Cardiac muscle cell (in vitro differentiated cells and primary cell): Measurements from ENCODE around the gene BHLHE23. TPM values are rescaled to one million over a fixed set of nuclear protein-coding genes. Genes with fewer than 3 reads are reported as not detected.

ENCODE experiments used
- DNase-seq, 2 donors: peaks; one replicate each; pipeline versions ENCODE4 v3.0.0 to v3.0.0-alpha.2; 2010 to 2017; ENCODE audit warnings: low read depth in 1 of 2, low spot score in 1 of 2
- H3K27ac ChIP-seq: fragments of 200-600 bp; sonication (generic); 2 replicates; pipeline ENCODE4 v1.5.1; 2016
- H3K27me3 ChIP-seq: fragments of 200-600 bp; sonication (generic); 2 replicates; pipeline ENCODE4 v1.6.0; 2016; ENCODE audit warnings: control low read depth
- H3K36me3 ChIP-seq: fragments of 200-600 bp; sonication (generic); 2 replicates; pipeline ENCODE4 v1.5.1; 2016; ENCODE audit warnings: control low read depth
- H3K4me1 ChIP-seq: fragments of 200-600 bp; sonication (generic); 2 replicates; pipeline ENCODE4 v1.8.1; 2017; ENCODE audit warnings: low read depth, mild to moderate bottlenecking, mixed run types
- H3K4me3 ChIP-seq: fragments of 200-600 bp; sonication (generic); 2 replicates; pipeline ENCODE4 v1.5.1; 2016; ENCODE audit warnings: mild to moderate bottlenecking
- H3K9me3 ChIP-seq: fragments of 200-600 bp; sonication (generic); 2 replicates; pipeline ENCODE4 v1.5.1; 2017; ENCODE audit warnings: low read depth, mild to moderate bottlenecking, control low read depth
- polyA plus RNA-seq: library from polyadenylated mRNA; unstranded; fragments of >200 nt; fragmentation: Nextera tagmentation; extraction: Ambion mirVana; gene quantifications from 2 replicates; pipeline ENCODE4 v1.2.1, GENCODE V29; 2016
- total RNA-seq: library from RNA; depleted of rRNA; stranded (reverse); fragments of >200 nt; gene quantifications from 2 replicates; pipeline ENCODE4 v1.2.3, GENCODE V29; 2016
- TF ChIP-seq, protein P1 (sequence below): IDR thresholded peaks from 2 replicates; pipeline ENCODE4 v1.5.1; 2012; ENCODE audit warnings: low read depth, mild to moderate bottlenecking, low read length

Gene BHLHE23
- total and polyA plus RNA-seq, 2 experiments from 2014 or later = not detected

DNA sequence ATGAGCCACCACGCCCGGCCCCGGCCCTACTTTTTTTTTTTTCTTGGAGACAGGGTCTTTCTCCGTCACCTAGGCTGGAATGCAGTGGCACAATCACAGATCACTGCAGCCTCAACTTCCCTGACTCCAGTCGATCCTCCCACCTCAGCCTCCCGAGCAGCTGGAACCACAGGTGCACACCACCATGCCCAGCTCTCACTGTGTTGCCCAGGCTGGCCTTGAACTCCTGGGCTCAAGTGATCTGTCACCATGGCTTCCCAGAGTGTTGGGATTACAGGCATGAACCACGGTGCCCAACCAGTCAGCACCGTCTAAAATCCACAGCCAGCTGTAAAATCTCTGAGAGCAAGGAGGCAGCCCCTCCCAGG lies 36.8 kb downstream of the BHLHE23 start:
- Histone ChIP-seq H3K9me3 (no peaks in the 10 kb centered on the region), H3K27ac (no peak overlapping the region), H3K36me3 (no peaks in the 10 kb centered on the region), H3K27me3 (peaks cover 26% of the 10 kb centered on the region), H3K4me1 (no peaks in the 10 kb centered on the region), H3K4me3 (no peak overlapping the region)
- TF ChIP-seq, protein P1, sequence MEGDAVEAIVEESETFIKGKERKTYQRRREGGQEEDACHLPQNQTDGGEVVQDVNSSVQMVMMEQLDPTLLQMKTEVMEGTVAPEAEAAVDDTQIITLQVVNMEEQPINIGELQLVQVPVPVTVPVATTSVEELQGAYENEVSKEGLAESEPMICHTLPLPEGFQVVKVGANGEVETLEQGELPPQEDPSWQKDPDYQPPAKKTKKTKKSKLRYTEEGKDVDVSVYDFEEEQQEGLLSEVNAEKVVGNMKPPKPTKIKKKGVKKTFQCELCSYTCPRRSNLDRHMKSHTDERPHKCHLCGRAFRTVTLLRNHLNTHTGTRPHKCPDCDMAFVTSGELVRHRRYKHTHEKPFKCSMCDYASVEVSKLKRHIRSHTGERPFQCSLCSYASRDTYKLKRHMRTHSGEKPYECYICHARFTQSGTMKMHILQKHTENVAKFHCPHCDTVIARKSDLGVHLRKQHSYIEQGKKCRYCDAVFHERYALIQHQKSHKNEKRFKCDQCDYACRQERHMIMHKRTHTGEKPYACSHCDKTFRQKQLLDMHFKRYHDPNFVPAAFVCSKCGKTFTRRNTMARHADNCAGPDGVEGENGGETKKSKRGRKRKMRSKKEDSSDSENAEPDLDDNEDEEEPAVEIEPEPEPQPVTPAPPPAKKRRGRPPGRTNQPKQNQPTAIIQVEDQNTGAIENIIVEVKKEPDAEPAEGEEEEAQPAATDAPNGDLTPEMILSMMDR = no peak
- DNase-seq = no peak

DNA sequence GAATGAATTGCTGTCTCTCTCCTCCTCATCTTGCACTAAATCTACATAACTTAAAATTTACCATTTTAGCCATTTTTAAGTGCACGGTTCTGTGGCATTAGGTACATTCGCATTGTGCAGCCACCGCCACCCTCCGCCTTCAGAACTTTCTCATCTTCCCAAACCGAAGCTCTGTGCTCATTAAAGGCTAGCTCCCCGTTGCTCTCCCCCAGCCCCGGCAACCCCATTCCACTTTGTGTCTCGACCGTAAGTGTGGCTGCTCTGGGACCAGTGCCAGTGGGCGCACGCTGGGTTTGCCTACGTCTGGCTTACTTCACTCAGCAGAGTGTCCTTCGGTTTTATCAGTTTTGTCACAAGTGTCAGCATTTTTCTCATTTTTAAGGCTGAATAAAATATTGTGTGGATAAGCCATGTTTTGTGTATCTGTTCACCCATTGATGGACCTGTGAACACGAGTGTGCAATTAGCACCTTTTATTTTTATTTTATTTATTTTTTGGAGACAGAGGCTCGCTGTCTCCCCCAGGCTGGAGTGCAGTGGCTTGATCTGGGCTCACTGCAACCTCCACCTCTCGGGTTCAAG lies 37.5 kb downstream of the BHLHE23 start:
- peak in 1 of 2 donors; percentile 16 for DNase-seq
- H3K27me3 ChIP-seq = peaks cover 19% of the 10 kb centered on the region
- H3K4me3 ChIP-seq = no peak overlapping the region
- no peak overlapping the region for H3K27ac ChIP-seq
- H3K9me3 ChIP-seq = no peaks in the 10 kb centered on the region
- TF ChIP-seq, protein P1 = no peak
- H3K4me1 ChIP-seq = no peaks in the 10 kb centered on the region
- H3K36me3 ChIP-seq = no peaks in the 10 kb centered on the region

DNA sequence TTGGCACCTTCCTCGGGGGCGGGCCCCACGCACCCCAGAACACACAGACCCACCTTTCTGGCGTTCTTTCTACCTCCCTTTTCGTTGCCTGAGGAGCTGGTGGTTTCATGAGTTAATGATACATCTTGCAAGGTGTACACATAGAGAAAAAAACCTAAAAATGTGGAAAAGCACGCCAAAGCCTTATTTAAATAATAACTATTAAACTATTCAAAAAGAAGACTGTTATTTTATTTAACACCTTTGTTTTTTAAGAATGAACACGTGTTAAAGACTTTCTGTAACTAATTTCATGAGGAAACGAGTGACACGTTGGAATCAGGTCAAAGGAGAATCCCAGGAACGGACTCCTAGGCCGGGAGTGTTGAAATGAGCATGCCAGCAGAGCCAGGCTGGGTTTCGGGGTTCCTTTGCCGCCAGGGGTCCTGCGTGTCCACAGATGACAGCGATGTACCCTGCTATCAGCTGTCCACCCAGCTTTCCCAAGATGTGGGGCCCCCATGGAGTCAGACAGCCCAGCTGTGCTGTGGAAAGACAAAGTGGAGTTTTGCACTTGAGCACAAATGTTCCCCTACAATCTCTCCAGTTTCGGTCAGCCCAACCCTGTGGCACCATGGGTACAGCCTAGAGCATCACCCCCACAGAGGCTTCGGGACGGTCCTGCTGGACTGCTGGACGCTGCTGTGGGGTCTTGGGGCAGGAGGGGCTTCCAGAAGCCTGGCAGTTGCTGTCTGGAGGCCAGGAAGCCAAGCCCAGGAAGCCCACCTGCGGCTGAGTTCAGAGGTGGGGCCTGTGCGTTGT lies 38.2 kb downstream of the BHLHE23 start:
- peaks cover 12% of the 10 kb centered on the region for H3K27me3 ChIP-seq
- TF ChIP-seq, protein P1 = no peak
- H3K36me3 ChIP-seq = no peaks in the 10 kb centered on the region
- H3K9me3 ChIP-seq = no peaks in the 10 kb centered on the region
- no peak for DNase-seq
- no peak overlapping the region for H3K27ac ChIP-seq
- H3K4me3 ChIP-seq = no peak overlapping the region
- no peaks in the 10 kb centered on the region for H3K4me1 ChIP-seq

DNA sequence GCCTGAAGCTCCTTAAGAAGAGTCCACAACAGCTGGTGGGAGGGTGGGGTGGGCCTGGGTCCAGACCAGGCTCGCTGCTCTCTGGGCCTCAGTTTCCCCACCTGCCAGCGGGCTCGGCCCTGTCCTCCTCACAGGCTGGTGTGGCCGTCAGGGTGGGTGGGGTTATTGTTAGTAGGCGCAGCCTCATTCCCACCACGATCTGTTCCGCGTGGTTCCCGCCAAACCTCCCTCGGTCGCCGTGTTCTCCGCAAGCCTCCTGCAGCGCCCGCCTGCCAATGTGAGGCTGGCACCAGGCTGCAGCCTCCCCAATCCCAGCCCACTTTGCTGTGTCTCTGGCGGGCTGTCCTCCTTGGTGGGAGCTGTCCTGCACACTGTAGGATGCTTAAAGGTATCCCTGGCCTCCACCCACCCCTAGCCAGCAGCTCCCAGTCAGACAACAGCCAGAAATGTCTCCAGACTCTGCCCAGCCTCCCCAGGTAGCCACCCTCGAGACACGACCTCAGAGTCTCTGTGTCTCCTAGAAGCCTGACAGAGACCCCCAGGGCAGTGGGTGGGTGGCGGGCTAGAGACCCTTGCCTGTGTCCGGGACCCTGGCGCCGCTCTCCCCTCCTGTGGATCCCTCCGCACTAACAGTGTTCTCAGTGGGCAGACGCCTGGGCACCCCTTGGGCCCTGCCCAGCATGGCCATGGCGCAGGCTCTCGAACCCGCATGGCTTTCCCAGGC lies 39.0 kb downstream of the BHLHE23 start:
- Histone ChIP-seq H3K4me1 (no peaks in the 10 kb centered on the region), H3K9me3 (no peaks in the 10 kb centered on the region), H3K27ac (no peak overlapping the region), H3K36me3 (no peaks in the 10 kb centered on the region), H3K4me3 (no peak overlapping the region), H3K27me3 (peaks cover 4% of the 10 kb centered on the region)
- TF ChIP-seq, protein P1 = no peak
- DNase-seq = no peak

DNA sequence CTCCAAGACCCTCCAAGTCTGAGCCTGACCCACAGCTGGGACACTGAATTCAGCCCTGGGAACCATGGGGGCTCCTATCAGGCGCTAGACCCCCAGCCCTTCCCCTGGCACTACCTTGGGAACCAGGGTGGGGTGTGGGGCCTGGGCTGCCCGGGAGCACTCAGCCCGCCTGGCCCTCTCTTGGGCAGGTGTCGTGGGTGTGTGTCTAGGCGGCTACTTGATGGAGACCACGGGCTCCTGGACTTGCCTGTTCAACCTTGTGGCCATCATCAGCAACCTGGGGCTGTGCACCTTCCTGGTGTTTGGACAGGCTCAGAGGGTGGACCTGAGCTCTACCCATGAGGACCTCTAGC lies 39.6 kb downstream of the BHLHE23 start:
- Histone ChIP-seq H3K4me3 (no peak overlapping the region), H3K4me1 (no peaks in the 10 kb centered on the region), H3K36me3 (no peaks in the 10 kb centered on the region), H3K27ac (no peak overlapping the region), H3K27me3 (no peaks in the 10 kb centered on the region), H3K9me3 (no peaks in the 10 kb centered on the region)
- DNase-seq = no peak
- TF ChIP-seq, protein P1 = no peak
